H1 (cell line): Measurements from ENCODE around the gene COX6A1. TPM values are rescaled to one million over a fixed set of nuclear protein-coding genes. Genes with fewer than 3 reads are reported as not detected.

ENCODE experiments used
- CTCF ChIA-PET: fragments of 300-600 bp; sonication (Branson Sonifier 250); formaldehyde crosslinking; loops from one replicate; lab custom pipeline; 2021; ENCODE audit not compliant: partially characterized antibody; lab: Charles Lee
- POLR2A ChIA-PET: fragments of 300-600 bp; sonication (Branson Sonifier 250); formaldehyde crosslinking; loops from one replicate; lab custom pipeline; 2021; ENCODE audit warnings: inconsistent platforms; ENCODE audit not compliant: partially characterized antibody; lab: Charles Lee
- DNase-seq, 2 experiments: peaks; one replicate each; pipeline versions ENCODE4 v3.0.0 to v3.0.0-alpha.2; 2010 to 2022; ENCODE audit warnings: low spot score in 2 of 2, low read depth in 1 of 2, mixed read lengths in 1 of 2
- FAIRE-seq: peaks from 2 replicates; lab custom pipeline; 2011; peaks lifted over from hg19 to GRCh38; lab: Jason Lieb, UNC
- H2AFZ ChIP-seq: 2 replicates; pipeline ENCODE4 v1.8.1; 2012; ENCODE audit warnings: low read length, inconsistent platforms
- H2AK5ac ChIP-seq: 2 replicates; pipeline ENCODE4 v1.6.1; 2013; ENCODE audit warnings: low read depth, low read length
- H2BK120ac ChIP-seq: replicated peaks from 2 replicates; pipeline ENCODE3; 2013; ENCODE audit warnings: low read depth, low read length, inconsistent platforms
- H2BK12ac ChIP-seq: 2 replicates; pipeline ENCODE4 v1.6.1; 2013; ENCODE audit warnings: low read depth, low read length
- H2BK15ac ChIP-seq: 2 replicates; pipeline ENCODE4 v1.6.1; 2013; ENCODE audit warnings: low read length
- H2BK20ac ChIP-seq: 2 replicates; pipeline ENCODE4 v1.6.1; 2013; ENCODE audit warnings: low read length
- H2BK5ac ChIP-seq: 2 replicates; pipeline ENCODE4 v1.6.1; 2013; ENCODE audit warnings: low read depth, low read length
- H3K14ac ChIP-seq: 2 replicates; pipeline ENCODE4 v1.6.1; 2013; ENCODE audit warnings: inconsistent platforms; ENCODE audit not compliant: insufficient read length
- H3K18ac ChIP-seq: 2 replicates; pipeline ENCODE4 v1.6.1; 2013; ENCODE audit warnings: low read length; ENCODE audit errors: extremely low read depth
- H3K23ac ChIP-seq: 2 replicates; pipeline ENCODE4 v1.6.1; 2013; ENCODE audit warnings: inconsistent platforms; ENCODE audit not compliant: insufficient read length
- H3K23me2 ChIP-seq: 2 replicates; pipeline ENCODE4 v1.6.1; 2013; ENCODE audit warnings: low read depth, low read length
- H3K27ac ChIP-seq: 2 replicates; pipeline ENCODE4 v1.6.1; 2011; ENCODE audit warnings: low read depth, low read length, inconsistent platforms
- H3K27me3 ChIP-seq, 4 experiments: replicated peaks in 1 of 4; 1 replicate in 1 of 4; 2 replicates in 3 of 4; pipeline versions ENCODE4 v1.6.1 to v1.8.1; 2011 to 2013; ENCODE audit warnings: low read length in 3 of 4, mild to moderate bottlenecking in 3 of 4, inconsistent platforms in 2 of 4, mixed read lengths in 2 of 4, moderate library complexity in 1 of 4; ENCODE audit not compliant: control insufficient read depth in 3 of 4, insufficient read depth in 3 of 4; ENCODE audit errors: extremely low read depth in 1 of 4
- H3K36me3 ChIP-seq, 4 experiments: 2 replicates each; pipeline versions ENCODE4 v1.6.1 to v1.8.1; 2011 to 2013; ENCODE audit warnings: mild to moderate bottlenecking in 4 of 4, low read length in 3 of 4, moderate library complexity in 2 of 4, control low read depth in 1 of 4, inconsistent platforms in 1 of 4; ENCODE audit not compliant: insufficient read depth in 4 of 4, control insufficient read depth in 2 of 4
- H3K4ac ChIP-seq: replicated peaks from 2 replicates; pipeline ENCODE3; 2013; ENCODE audit warnings: low read length, low read depth, mixed read lengths, inconsistent platforms; ENCODE audit not compliant: insufficient read length
- H3K4me1 ChIP-seq, 4 experiments: replicated peaks in 1 of 4; 1 replicate in 1 of 4; 2 replicates in 3 of 4; pipeline versions ENCODE4 v1.6.1 to v1.8.1; 2011 to 2013; ENCODE audit warnings: low read length in 3 of 4, inconsistent platforms in 2 of 4, mixed read lengths in 1 of 4; ENCODE audit not compliant: insufficient read depth in 4 of 4, control insufficient read depth in 3 of 4
- H3K4me2 ChIP-seq, 2 experiments: 2 replicates each; pipeline versions ENCODE4 v1.6.1 to v1.8.1; 2011 to 2013; ENCODE audit warnings: low read depth in 2 of 2, low read length in 2 of 2, control low read depth in 1 of 2, inconsistent platforms in 1 of 2, mild to moderate bottlenecking in 1 of 2; ENCODE audit not compliant: insufficient read depth in 1 of 2
- H3K4me3 ChIP-seq, 4 experiments: fragments of 200-600, 300-600 bp in 1 of 4; sonication (generic), shearing (Covaris generic), sonication (Bioruptor Twin) in 1 of 4; 2 replicates each; pipeline versions ENCODE4 v1.5.1 to v1.8.1; 2011 to 2016; ENCODE audit warnings: low read length in 4 of 4, low read depth in 3 of 4, control low read depth in 2 of 4, inconsistent platforms in 2 of 4, mild to moderate bottlenecking in 2 of 4, mixed read lengths in 1 of 4, moderate library complexity in 1 of 4; ENCODE audit not compliant: insufficient read depth in 2 of 4; ENCODE audit errors: extremely low read depth in 1 of 4
- H3K56ac ChIP-seq: replicated peaks from 2 replicates; pipeline ENCODE3; 2013; ENCODE audit warnings: low read depth, mild to moderate bottlenecking, mixed read lengths, low read length, inconsistent platforms; ENCODE audit not compliant: insufficient read length
- H3K79me1 ChIP-seq: 2 replicates; pipeline ENCODE4 v1.6.1; 2013; ENCODE audit warnings: low read depth, low read length, control low read depth
- H3K79me2 ChIP-seq, 2 experiments: 2 replicates each; pipeline versions ENCODE4 v1.6.1 to v1.8.1; 2012 to 2013; ENCODE audit warnings: low read length in 2 of 2, mild to moderate bottlenecking in 2 of 2, inconsistent platforms in 1 of 2; ENCODE audit not compliant: insufficient read depth in 2 of 2, control insufficient read depth in 1 of 2
- H3K9ac ChIP-seq, 4 experiments: replicated peaks in 1 of 4; 1 replicate in 1 of 4; 2 replicates in 3 of 4; pipeline versions ENCODE4 v1.6.1 to v1.8.1; 2011 to 2013; ENCODE audit warnings: low read depth in 3 of 4, low read length in 3 of 4, control low read depth in 2 of 4, mild to moderate bottlenecking in 2 of 4, moderate library complexity in 2 of 4, inconsistent platforms in 1 of 4; ENCODE audit errors: extremely low read depth in 1 of 4
- H3K9me3 ChIP-seq, 2 experiments: 2 replicates each; pipeline versions ENCODE4 v1.6.1 to v1.8.1; 2012 to 2013; ENCODE audit warnings: mild to moderate bottlenecking in 2 of 2, moderate library complexity in 2 of 2, control low read depth in 1 of 2, inconsistent platforms in 1 of 2, low read depth in 1 of 2, low read length in 1 of 2, mixed read lengths in 1 of 2; ENCODE audit not compliant: insufficient read depth in 2 of 2
- H4K20me1 ChIP-seq, 2 experiments: replicated peaks in 1 of 2; 2 replicates each; pipeline versions ENCODE3 to v1.8.1; 2011 to 2013; ENCODE audit warnings: inconsistent platforms in 2 of 2, low read length in 2 of 2, mild to moderate bottlenecking in 1 of 2; ENCODE audit not compliant: insufficient read depth in 2 of 2, control insufficient read depth in 1 of 2
- H4K5ac ChIP-seq: 2 replicates; pipeline ENCODE4 v1.6.1; 2013; ENCODE audit warnings: low read length, low read depth, mixed read lengths, inconsistent platforms; ENCODE audit not compliant: insufficient read length
- H4K8ac ChIP-seq: 2 replicates; pipeline ENCODE4 v1.8.0; 2013; ENCODE audit warnings: mild to moderate bottlenecking, moderate library complexity, low read length, inconsistent platforms; ENCODE audit not compliant: insufficient read depth; ENCODE audit errors: extremely low read depth
- H4K91ac ChIP-seq: replicated peaks from 2 replicates; pipeline ENCODE3; 2013; ENCODE audit warnings: low read length, mixed read lengths, inconsistent platforms; ENCODE audit not compliant: insufficient read length
- CHD1 ChIP-seq: IDR thresholded peaks from 2 replicates; pipeline ENCODE4 v1.6.1; 2012; ENCODE audit warnings: low read depth, low read length, improper control_type of control experiment
- CTCF ChIP-seq, 3 experiments: IDR thresholded peaks; 1 replicate in 2 of 3; 2 replicates in 1 of 3; pipeline versions ENCODE4 v1.5.1 to v1.6.1; 2011; ENCODE audit warnings: low read length in 3 of 3, mild to moderate bottlenecking in 3 of 3, inconsistent platforms in 2 of 3, low read depth in 1 of 3, moderate library complexity in 1 of 3; ENCODE audit not compliant: insufficient read depth in 1 of 3; ENCODE audit errors: control extremely low read depth in 1 of 3
- GTF2F1 ChIP-seq: IDR thresholded peaks from 2 replicates; pipeline ENCODE4 v1.6.1; 2012; ENCODE audit warnings: low read depth, low read length, improper control_type of control experiment, borderline replicate concordance
- MAX ChIP-seq: IDR thresholded peaks from 2 replicates; pipeline ENCODE4 v1.6.1; 2012; ENCODE audit warnings: inconsistent platforms
- SAP30 ChIP-seq: fragments of 300-600 bp; sonication (generic); IDR thresholded peaks from 2 replicates; pipeline ENCODE4 v1.7.1; 2012; ENCODE audit warnings: low read length, moderate library complexity, mild to moderate bottlenecking, inconsistent platforms; ENCODE audit not compliant: insufficient read depth, insufficient replicate concordance
- SUZ12 ChIP-seq: fragments of 200-600 bp; sonication (generic); IDR thresholded peaks from 2 replicates; pipeline ENCODE4 v1.6.1; 2012; ENCODE audit warnings: mild to moderate bottlenecking, inconsistent platforms, low read length, moderate library complexity, mixed read lengths
- WGBS, 2 experiments: shearing (Covaris generic) in 1 of 2; methylation state at CpG; one replicate each; pipeline versions ENCODE4 v1.1.6 to v1.1.7; 2013 to 2015; ENCODE audit warnings: low lambda C conversion rate in 2 of 2, mixed read lengths in 2 of 2, inconsistent platforms in 1 of 2, low coverage in 1 of 2, missing lambda C conversion rate in 1 of 2; ENCODE audit not compliant: insufficient replicate concordance in 2 of 2, insufficient coverage in 1 of 2, insufficient read length in 1 of 2; ENCODE audit errors: extremely low coverage in 1 of 2, missing lambda C conversion rate in 1 of 2; 5-methylcytosine and 5-hydroxymethylcytosine counted together
- polyA plus RNA-seq, 7 experiments: library from polyadenylated mRNA; depleted of rRNA in 3 of 7; stranded (reverse) in 5 of 7; unstranded in 2 of 7; fragments of >200 nt in 5 of 7; fragments of 200-250 nt in 2 of 7; gene quantifications; 1 replicate in 5 of 7; 2 replicates in 1 of 7; 4 replicates in 1 of 7; pipeline versions ENCODE4 v1.2.1 to v1.2.3, GENCODE V29; 2011 to 2013; ENCODE audit warnings: missing spikeins in 2 of 7, mixed read lengths in 2 of 7
- total RNA-seq: library from RNA; stranded (reverse); fragmentation: NEBNext Ultra II Directional; extraction: Animal tissue kit (Norgen Biotek cat#: 25700); gene quantifications from 2 replicates; pipeline ENCODE4 v1.2.1, GENCODE V29; 2021

The COX6A1 gene
- total and polyA plus RNA-seq, 2 of the 8 experiments (the other 6 are each of a cell fraction or from before 2014, with no cell fraction given): 437 to 2,792 TPM

- no peak overlapping the region for H3K4me2 ChIP-seq
- H2BK120ac ChIP-seq: no peak overlapping the region
- H3K56ac ChIP-seq: no peak overlapping the region
- H3K27me3 ChIP-seq: no peaks in the 10 kb centered on the region
- H3K9ac ChIP-seq: no peak overlapping the region
- H3K4me1 ChIP-seq: peaks cover 4 to 15% (median 9%) of the 10 kb centered on the region in 4 experiments
- H3K14ac ChIP-seq: no peak overlapping the region
- no peak overlapping the region for H3K4me3 ChIP-seq
- H4K20me1 ChIP-seq: no peaks in the 10 kb centered on the region
- H2AFZ ChIP-seq: no peak overlapping the region
- H3K79me1 ChIP-seq: no peaks in the 10 kb centered on the region
- no peak overlapping the region for H3K27ac ChIP-seq
- H4K5ac ChIP-seq: no peak overlapping the region
- no peak overlapping the region for H3K23ac ChIP-seq
- H2BK5ac ChIP-seq: no peak overlapping the region
- H4K8ac ChIP-seq: no peak overlapping the region
- ChIA-PET CTCF (interaction anchor here (0.6 to 1.2 kb wide), 4 partner anchors 27 to 114 kb away, joined by 3 to 7 read pairs (median 4); no protein-coding TSS in a partner anchor), POLR2A (interaction anchor here (0.8 to 3.3 kb wide), 3 partner anchors 10 to 14 kb away, joined by 3 to 9 read pairs (median 3); no protein-coding TSS in a partner anchor)
- H2BK20ac ChIP-seq: peak overlapping the region; percentile 23; the same call in 1 of the 2 replicates
- H2BK15ac ChIP-seq: peak overlapping the region; percentile 48; the same call in 1 of the 2 replicates
- H3K23me2 ChIP-seq: no peaks in the 10 kb centered on the region
- H4K91ac ChIP-seq: no peak overlapping the region
- no peaks in the 10 kb centered on the region for H3K36me3 ChIP-seq
- no peak overlapping the region for H3K4ac ChIP-seq
- H2AK5ac ChIP-seq: no peak overlapping the region
- H2BK12ac ChIP-seq: 0 out of 2 replicates have a peak overlapping the region, but pooled peaks have one; percentile 40
- WGBS, 2 experiments: 78% methylated on average over 5 of the region's 5 CpGs; no CpG with 5 or more reads in 1 of the 2 experiments
- no peaks in the 10 kb centered on the region for H3K9me3 ChIP-seq
- DNase-seq: no peak
- FAIRE-seq: no peak
- H3K18ac ChIP-seq: no peak overlapping the region
- no peaks in the 10 kb centered on the region for H3K79me2 ChIP-seq
- TF ChIP-seq CHD1 (no peak), SUZ12 (no peak), MAX (no peak), SAP30 (no peak), CTCF (IDR thresholded peaks at IDR 0.05; ENCODE audit: control extremely low read depth in 1 of 3, insufficient read depth in 1 of 3, low read depth in 1 of 3, low read length in 3 of 3) (no peak), GTF2F1 (no peak)
Observed at GRCh38 chr12:120399531-120399930, 38.4 kb upstream of the COX6A1 start.
